GM23338 (cell line): ENCODE data around the gene ACKR1. TPM values are rescaled to one million over a fixed set of nuclear protein-coding genes. Genes with fewer than 3 reads are reported as not detected.
A peak's percentile ranks its signal among the peaks of the same experiment; 100 is the strongest.

Source experiments
- ATAC-seq: fragments of 200-7000 bp; cut with Tn5 transposase; 3 replicates; pipeline ENCODE4 v1.9.1; 2020
- DNase-seq: peaks from one replicate; pipeline ENCODE4 v3.0.0-alpha.2; 2015; ENCODE audit warnings: low spot score
- H2AFZ ChIP-seq: fragments of 200-600 bp; sonication (generic); 2 replicates; pipeline ENCODE4 v1.8.0; 2016; ENCODE audit warnings: antibody characterized with exemption, mild to moderate bottlenecking, moderate library complexity
- H3F3A ChIP-seq: fragments of 200-600 bp; sonication (generic); replicated peaks from 2 replicates; pipeline ENCODE4 v1.8.0; 2017; ENCODE audit warnings: antibody characterized with exemption, mixed run types, low read depth
- H3K27ac ChIP-seq: fragments of 200-600 bp; sonication (generic); 2 replicates; pipeline ENCODE4 v1.6.1; 2016; ENCODE audit warnings: low read depth
- H3K27me3 ChIP-seq: fragments of 200-600 bp; sonication (generic); 2 replicates; pipeline ENCODE4 v1.8.0; 2016; ENCODE audit warnings: mild to moderate bottlenecking, mixed run types, moderate library complexity; ENCODE audit not compliant: insufficient read depth
- H3K36me3 ChIP-seq: fragments of 200-600 bp; sonication (generic); 2 replicates; pipeline ENCODE4 v1.8.0; 2016; ENCODE audit warnings: mild to moderate bottlenecking; ENCODE audit not compliant: insufficient read depth
- H3K4me1 ChIP-seq: fragments of 200-600 bp; sonication (generic); 2 replicates; pipeline ENCODE4 v1.8.0; 2016; ENCODE audit warnings: mild to moderate bottlenecking, moderate library complexity; ENCODE audit not compliant: insufficient read depth
- H3K4me2 ChIP-seq: fragments of 200-600 bp; sonication (generic); 2 replicates; pipeline ENCODE4 v1.7.1; 2017; ENCODE audit warnings: mixed run types
- H3K4me3 ChIP-seq: fragments of 200-600 bp; sonication (generic); 2 replicates; pipeline ENCODE4 v1.6.1; 2016; ENCODE audit warnings: mixed run types
- H3K79me2 ChIP-seq: fragments of 200-600 bp; sonication (generic); replicated peaks from 2 replicates; pipeline ENCODE4 v1.8.0; 2017; ENCODE audit warnings: mild to moderate bottlenecking; ENCODE audit not compliant: insufficient read depth
- H3K9me2 ChIP-seq: fragments of 200-600 bp; sonication (generic); 2 replicates; pipeline ENCODE4 v1.8.0; 2017; ENCODE audit not compliant: insufficient read depth
- H4K20me1 ChIP-seq: fragments of 200-600 bp; sonication (generic); replicated peaks from 2 replicates; pipeline ENCODE4 v1.8.0; 2017; ENCODE audit warnings: mild to moderate bottlenecking; ENCODE audit not compliant: insufficient read depth
- H3K27ac Mint-ChIP-seq: 2 replicates; pipeline ENCODE4 v1.8.0; 2020; ENCODE audit warnings: inconsistent platforms, mild to moderate bottlenecking, moderate library complexity, mixed read lengths
- H3K27me3 Mint-ChIP-seq: 3 replicates; pipeline ENCODE4 v1.8.0; 2022; ENCODE audit warnings: low read depth, mild to moderate bottlenecking, moderate library complexity, mixed read lengths, inconsistent platforms; ENCODE audit not compliant: insufficient read depth, poor library complexity
- H3K36me3 Mint-ChIP-seq: 3 replicates; pipeline ENCODE4 v1.8.0; 2021; ENCODE audit warnings: low read depth, mild to moderate bottlenecking, inconsistent platforms, moderate library complexity, mixed read lengths
- H3K4me1 Mint-ChIP-seq: 3 replicates; pipeline ENCODE4 v1.8.0; 2020; ENCODE audit warnings: mild to moderate bottlenecking, inconsistent platforms, mixed read lengths
- H3K4me3 Mint-ChIP-seq: 3 replicates; pipeline ENCODE4 v1.8.0; 2021; ENCODE audit warnings: moderate library complexity, mild to moderate bottlenecking, inconsistent platforms, mixed read lengths
- H3K9me3 Mint-ChIP-seq: 3 replicates; pipeline ENCODE4 v1.8.0; 2020; ENCODE audit warnings: moderate library complexity, mild to moderate bottlenecking, inconsistent platforms, mixed read lengths
- CREB1 ChIP-seq: fragments of 250-450 bp; sonication (Bioruptor Pico); IDR thresholded peaks from 2 replicates; pipeline ENCODE4 v1.5.0; 2020; ENCODE audit warnings: low read depth, mild to moderate bottlenecking, moderate library complexity
- EZH2 ChIP-seq: fragments of 200-600 bp; sonication (generic); IDR thresholded peaks from one replicate; pipeline ENCODE4 v1.8.0; 2017; ENCODE audit warnings: antibody characterized with exemption, mild to moderate bottlenecking, low read depth; ENCODE audit not compliant: unreplicated experiment
- EZH2phosphoT487 ChIP-seq: fragments of 200-600 bp; sonication (generic); IDR thresholded peaks from one replicate; pipeline ENCODE4 v1.8.1; 2018; ENCODE audit warnings: antibody characterized with exemption; ENCODE audit not compliant: unreplicated experiment
- JUNB ChIP-seq: IDR thresholded peaks from one replicate; pipeline ENCODE4 v1.6.1; 2016; ENCODE audit warnings: antibody characterized with exemption; ENCODE audit not compliant: unreplicated experiment
- NANOG ChIP-seq: IDR thresholded peaks from 2 replicates; pipeline ENCODE4 v1.6.1; 2016; ENCODE audit warnings: antibody characterized with exemption, borderline replicate concordance
- POLR2AphosphoS5 ChIP-seq: IDR thresholded peaks from 2 replicates; pipeline ENCODE4 v1.6.1; 2016; ENCODE audit warnings: antibody characterized with exemption, low read depth
- STAT1 ChIP-seq: IDR thresholded peaks from one replicate; pipeline ENCODE4 v1.6.1; 2016; ENCODE audit warnings: antibody characterized with exemption; ENCODE audit not compliant: unreplicated experiment
- ZNF114 ChIP-seq: fragments of 250-450 bp; sonication (Bioruptor Pico); IDR thresholded peaks from 2 replicates; pipeline ENCODE4 v1.5.0; 2020; ENCODE audit warnings: mild to moderate bottlenecking, moderate library complexity
- ZNF331 ChIP-seq: fragments of 250-450 bp; sonication (Bioruptor Pico); IDR thresholded peaks from 2 replicates; pipeline ENCODE4 v1.5.0; 2020; ENCODE audit warnings: low read depth, mild to moderate bottlenecking, moderate library complexity
- polyA plus RNA-seq: library from polyadenylated mRNA; unstranded; fragments of >200 nt; fragmentation: Nextera tagmentation; extraction: Ambion mirVana; gene quantifications from 2 replicates; pipeline ENCODE4 v1.2.1, GENCODE V29; 2016
- total RNA-seq: library from RNA; depleted of rRNA; stranded (reverse); fragments of >200 nt; shearing (Covaris generic); gene quantifications from 2 replicates; pipeline ENCODE4 v1.2.3, GENCODE V29; 2014
- TF ChIP-seq, protein P1 (sequence below): IDR thresholded peaks from 2 replicates; pipeline ENCODE4 v1.6.1; 2016; ENCODE audit warnings: antibody characterized with exemption
- TF ChIP-seq, protein P2 (sequence below): fragments of 250-450 bp; sonication (Bioruptor Pico); IDR thresholded peaks from 2 replicates; pipeline ENCODE4 v1.5.0; 2020; ENCODE audit warnings: mild to moderate bottlenecking, moderate library complexity
- TF ChIP-seq, protein P3 (sequence below): IDR thresholded peaks from one replicate; pipeline ENCODE4 v1.6.1; 2018; ENCODE audit warnings: antibody characterized with exemption; ENCODE audit not compliant: unreplicated experiment
- TF ChIP-seq, protein P4 (sequence below), 2 experiments: fragments of 200-600 bp in 1 of 2; sonication (generic) in 1 of 2; conservative IDR thresholded peaks; 2 replicates each; pipeline versions ENCODE4 v1.5.1 to v1.6.1; 2016 to 2017; ENCODE audit warnings: antibody characterized with exemption in 2 of 2, low read depth in 2 of 2, mild to moderate bottlenecking in 2 of 2, moderate library complexity in 1 of 2

ACKR1 gene
- total and polyA plus RNA-seq, 2 experiments from 2014 or later: 0.29 TPM; not detected in 1

DNA sequence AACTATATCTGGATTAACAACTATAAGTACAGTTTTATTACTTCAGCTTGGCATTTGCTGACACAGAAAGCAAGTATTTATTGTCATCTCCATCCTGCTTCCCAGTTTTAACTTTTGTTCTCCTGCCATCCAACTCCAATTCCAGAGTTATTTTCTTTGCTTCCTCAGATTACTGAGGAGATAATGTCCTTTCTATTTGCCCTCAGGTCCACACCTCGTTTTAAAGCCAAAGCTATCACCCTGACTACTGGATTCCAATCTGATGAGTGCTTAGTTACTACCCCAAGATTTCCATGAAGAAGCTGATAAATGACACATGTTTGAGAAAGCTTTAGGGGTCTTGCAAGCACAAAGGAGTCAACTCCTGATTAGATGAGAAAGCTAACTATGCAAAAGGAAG is 25.2 kb downstream of the ACKR1 start:
- Mint-ChIP-seq H3K9me3 (no peaks in the 10 kb centered on the region), H3K27ac (no peak overlapping the region), H3K27me3 (no peaks in the 10 kb centered on the region), H3K4me1 (peaks cover 3% of the 10 kb centered on the region; the same call in 1 of the 3 replicates), H3K4me3 (no peak overlapping the region), H3K36me3 (no peaks in the 10 kb centered on the region)
- no peaks in the 10 kb centered on the region for H4K20me1 ChIP-seq
- no peaks in the 10 kb centered on the region for H3K79me2 ChIP-seq
- no peaks in the 10 kb centered on the region for H3K36me3 ChIP-seq
- H3K4me1 ChIP-seq: no peaks in the 10 kb centered on the region
- no peak for TF ChIP-seq ZNF331 (CRISPR knock-in tag)
- no peak for TF ChIP-seq STAT1
- TF ChIP-seq EZH2phosphoT487: no peak
- no peak for TF ChIP-seq EZH2
- TF ChIP-seq, protein P1, sequence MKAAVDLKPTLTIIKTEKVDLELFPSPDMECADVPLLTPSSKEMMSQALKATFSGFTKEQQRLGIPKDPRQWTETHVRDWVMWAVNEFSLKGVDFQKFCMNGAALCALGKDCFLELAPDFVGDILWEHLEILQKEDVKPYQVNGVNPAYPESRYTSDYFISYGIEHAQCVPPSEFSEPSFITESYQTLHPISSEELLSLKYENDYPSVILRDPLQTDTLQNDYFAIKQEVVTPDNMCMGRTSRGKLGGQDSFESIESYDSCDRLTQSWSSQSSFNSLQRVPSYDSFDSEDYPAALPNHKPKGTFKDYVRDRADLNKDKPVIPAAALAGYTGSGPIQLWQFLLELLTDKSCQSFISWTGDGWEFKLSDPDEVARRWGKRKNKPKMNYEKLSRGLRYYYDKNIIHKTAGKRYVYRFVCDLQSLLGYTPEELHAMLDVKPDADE: no peak
- no peak for TF ChIP-seq CREB1 (CRISPR knock-in tag)
- TF ChIP-seq, protein P2, sequence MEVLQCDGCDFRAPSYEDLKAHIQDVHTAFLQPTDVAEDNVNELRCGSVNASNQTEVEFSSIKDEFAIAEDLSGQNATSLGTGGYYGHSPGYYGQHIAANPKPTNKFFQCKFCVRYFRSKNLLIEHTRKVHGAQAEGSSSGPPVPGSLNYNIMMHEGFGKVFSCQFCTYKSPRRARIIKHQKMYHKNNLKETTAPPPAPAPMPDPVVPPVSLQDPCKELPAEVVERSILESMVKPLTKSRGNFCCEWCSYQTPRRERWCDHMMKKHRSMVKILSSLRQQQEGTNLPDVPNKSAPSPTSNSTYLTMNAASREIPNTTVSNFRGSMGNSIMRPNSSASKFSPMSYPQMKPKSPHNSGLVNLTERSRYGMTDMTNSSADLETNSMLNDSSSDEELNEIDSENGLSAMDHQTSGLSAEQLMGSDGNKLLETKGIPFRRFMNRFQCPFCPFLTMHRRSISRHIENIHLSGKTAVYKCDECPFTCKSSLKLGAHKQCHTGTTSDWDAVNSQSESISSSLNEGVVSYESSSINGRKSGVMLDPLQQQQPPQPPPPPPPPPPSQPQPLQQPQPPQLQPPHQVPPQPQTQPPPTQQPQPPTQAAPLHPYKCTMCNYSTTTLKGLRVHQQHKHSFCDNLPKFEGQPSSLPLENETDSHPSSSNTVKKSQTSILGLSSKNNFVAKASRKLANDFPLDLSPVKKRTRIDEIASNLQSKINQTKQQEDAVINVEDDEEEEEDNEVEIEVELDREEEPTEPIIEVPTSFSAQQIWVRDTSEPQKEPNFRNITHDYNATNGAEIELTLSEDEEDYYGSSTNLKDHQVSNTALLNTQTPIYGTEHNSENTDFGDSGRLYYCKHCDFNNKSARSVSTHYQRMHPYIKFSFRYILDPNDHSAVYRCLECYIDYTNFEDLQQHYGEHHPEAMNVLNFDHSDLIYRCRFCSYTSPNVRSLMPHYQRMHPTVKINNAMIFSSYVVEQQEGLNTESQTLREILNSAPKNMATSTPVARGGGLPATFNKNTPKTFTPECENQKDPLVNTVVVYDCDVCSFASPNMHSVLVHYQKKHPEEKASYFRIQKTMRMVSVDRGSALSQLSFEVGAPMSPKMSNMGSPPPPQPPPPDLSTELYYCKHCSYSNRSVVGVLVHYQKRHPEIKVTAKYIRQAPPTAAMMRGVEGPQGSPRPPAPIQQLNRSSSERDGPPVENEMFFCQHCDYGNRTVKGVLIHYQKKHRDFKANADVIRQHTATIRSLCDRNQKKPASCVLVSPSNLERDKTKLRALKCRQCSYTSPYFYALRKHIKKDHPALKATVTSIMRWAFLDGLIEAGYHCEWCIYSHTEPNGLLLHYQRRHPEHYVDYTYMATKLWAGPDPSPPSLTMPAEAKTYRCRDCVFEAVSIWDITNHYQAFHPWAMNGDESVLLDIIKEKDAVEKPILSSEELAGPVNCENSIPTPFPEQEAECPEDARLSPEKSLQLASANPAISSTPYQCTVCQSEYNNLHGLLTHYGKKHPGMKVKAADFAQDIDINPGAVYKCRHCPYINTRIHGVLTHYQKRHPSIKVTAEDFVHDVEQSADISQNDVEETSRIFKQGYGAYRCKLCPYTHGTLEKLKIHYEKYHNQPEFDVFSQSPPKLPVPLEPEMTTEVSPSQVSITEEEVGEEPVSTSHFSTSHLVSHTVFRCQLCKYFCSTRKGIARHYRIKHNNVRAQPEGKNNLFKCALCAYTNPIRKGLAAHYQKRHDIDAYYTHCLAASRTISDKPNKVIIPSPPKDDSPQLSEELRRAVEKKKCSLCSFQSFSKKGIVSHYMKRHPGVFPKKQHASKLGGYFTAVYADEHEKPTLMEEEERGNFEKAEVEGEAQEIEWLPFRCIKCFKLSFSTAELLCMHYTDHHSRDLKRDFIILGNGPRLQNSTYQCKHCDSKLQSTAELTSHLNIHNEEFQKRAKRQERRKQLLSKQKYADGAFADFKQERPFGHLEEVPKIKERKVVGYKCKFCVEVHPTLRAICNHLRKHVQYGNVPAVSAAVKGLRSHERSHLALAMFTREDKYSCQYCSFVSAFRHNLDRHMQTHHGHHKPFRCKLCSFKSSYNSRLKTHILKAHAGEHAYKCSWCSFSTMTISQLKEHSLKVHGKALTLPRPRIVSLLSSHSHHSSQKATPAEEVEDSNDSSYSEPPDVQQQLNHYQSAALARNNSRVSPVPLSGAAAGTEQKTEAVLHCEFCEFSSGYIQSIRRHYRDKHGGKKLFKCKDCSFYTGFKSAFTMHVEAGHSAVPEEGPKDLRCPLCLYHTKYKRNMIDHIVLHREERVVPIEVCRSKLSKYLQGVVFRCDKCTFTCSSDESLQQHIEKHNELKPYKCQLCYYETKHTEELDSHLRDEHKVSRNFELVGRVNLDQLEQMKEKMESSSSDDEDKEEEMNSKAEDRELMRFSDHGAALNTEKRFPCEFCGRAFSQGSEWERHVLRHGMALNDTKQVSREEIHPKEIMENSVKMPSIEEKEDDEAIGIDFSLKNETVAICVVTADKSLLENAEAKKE (CRISPR knock-in tag): no peak
- TF ChIP-seq, protein P3, sequence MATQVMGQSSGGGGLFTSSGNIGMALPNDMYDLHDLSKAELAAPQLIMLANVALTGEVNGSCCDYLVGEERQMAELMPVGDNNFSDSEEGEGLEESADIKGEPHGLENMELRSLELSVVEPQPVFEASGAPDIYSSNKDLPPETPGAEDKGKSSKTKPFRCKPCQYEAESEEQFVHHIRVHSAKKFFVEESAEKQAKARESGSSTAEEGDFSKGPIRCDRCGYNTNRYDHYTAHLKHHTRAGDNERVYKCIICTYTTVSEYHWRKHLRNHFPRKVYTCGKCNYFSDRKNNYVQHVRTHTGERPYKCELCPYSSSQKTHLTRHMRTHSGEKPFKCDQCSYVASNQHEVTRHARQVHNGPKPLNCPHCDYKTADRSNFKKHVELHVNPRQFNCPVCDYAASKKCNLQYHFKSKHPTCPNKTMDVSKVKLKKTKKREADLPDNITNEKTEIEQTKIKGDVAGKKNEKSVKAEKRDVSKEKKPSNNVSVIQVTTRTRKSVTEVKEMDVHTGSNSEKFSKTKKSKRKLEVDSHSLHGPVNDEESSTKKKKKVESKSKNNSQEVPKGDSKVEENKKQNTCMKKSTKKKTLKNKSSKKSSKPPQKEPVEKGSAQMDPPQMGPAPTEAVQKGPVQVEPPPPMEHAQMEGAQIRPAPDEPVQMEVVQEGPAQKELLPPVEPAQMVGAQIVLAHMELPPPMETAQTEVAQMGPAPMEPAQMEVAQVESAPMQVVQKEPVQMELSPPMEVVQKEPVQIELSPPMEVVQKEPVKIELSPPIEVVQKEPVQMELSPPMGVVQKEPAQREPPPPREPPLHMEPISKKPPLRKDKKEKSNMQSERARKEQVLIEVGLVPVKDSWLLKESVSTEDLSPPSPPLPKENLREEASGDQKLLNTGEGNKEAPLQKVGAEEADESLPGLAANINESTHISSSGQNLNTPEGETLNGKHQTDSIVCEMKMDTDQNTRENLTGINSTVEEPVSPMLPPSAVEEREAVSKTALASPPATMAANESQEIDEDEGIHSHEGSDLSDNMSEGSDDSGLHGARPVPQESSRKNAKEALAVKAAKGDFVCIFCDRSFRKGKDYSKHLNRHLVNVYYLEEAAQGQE: no peak
- TF ChIP-seq NANOG: no peak
- TF ChIP-seq POLR2AphosphoS5: no peak
- no peak for TF ChIP-seq JUNB
- TF ChIP-seq, protein P4, sequence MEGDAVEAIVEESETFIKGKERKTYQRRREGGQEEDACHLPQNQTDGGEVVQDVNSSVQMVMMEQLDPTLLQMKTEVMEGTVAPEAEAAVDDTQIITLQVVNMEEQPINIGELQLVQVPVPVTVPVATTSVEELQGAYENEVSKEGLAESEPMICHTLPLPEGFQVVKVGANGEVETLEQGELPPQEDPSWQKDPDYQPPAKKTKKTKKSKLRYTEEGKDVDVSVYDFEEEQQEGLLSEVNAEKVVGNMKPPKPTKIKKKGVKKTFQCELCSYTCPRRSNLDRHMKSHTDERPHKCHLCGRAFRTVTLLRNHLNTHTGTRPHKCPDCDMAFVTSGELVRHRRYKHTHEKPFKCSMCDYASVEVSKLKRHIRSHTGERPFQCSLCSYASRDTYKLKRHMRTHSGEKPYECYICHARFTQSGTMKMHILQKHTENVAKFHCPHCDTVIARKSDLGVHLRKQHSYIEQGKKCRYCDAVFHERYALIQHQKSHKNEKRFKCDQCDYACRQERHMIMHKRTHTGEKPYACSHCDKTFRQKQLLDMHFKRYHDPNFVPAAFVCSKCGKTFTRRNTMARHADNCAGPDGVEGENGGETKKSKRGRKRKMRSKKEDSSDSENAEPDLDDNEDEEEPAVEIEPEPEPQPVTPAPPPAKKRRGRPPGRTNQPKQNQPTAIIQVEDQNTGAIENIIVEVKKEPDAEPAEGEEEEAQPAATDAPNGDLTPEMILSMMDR (conservative IDR thresholded peaks at IDR 0.05; ENCODE audit: low read depth in 2 of 2): no peak
- TF ChIP-seq ZNF114 (CRISPR knock-in tag): no peak
- no peak overlapping the region for H3K27ac ChIP-seq
- H3K27me3 ChIP-seq: no peaks in the 10 kb centered on the region
- no peak overlapping the region for H3K4me2 ChIP-seq
- H3K9me2 ChIP-seq: no peaks in the 10 kb centered on the region
- 0 out of 2 replicates have a peak overlapping the region, but pooled peaks have one; percentile 69 for H2AFZ ChIP-seq
- no peak overlapping the region for H3K4me3 ChIP-seq
- DNase-seq (no peak), ATAC-seq (no peak)
- H3F3A ChIP-seq: no peaks in the 10 kb centered on the region
